HG02970 (cell line): ENCODE results near the gene ROGDI.

Experiments used
- ATAC-seq: cut with Tn5 transposase; IDR thresholded peaks from one replicate; pipeline ENCODE4 v1.9.1; 2021; ENCODE audit warnings: mild to moderate bottlenecking, moderate library complexity, moderate number of reproducible peaks; ENCODE audit not compliant: unreplicated experiment, low FRiP score

ROGDI gene

GRCh38 chr16:4801962-4802658 lies at the start of gene ROGDI:
Gene ROGDI (minus strand): TSS chr16:4802633. CDS start chr16:4802571, 62 bp downstream.
- peak; percentile 41 for ATAC-seq

- ATAC-seq: no peak
These were observed 47.8 kb upstream of the ROGDI start for GRCh38 chr16:4850211-4850610.

GRCh38 chr16:4847774-4848587 lies 45.5 kb upstream of the ROGDI start:
- ATAC-seq: peak; percentile 14

DNA sequence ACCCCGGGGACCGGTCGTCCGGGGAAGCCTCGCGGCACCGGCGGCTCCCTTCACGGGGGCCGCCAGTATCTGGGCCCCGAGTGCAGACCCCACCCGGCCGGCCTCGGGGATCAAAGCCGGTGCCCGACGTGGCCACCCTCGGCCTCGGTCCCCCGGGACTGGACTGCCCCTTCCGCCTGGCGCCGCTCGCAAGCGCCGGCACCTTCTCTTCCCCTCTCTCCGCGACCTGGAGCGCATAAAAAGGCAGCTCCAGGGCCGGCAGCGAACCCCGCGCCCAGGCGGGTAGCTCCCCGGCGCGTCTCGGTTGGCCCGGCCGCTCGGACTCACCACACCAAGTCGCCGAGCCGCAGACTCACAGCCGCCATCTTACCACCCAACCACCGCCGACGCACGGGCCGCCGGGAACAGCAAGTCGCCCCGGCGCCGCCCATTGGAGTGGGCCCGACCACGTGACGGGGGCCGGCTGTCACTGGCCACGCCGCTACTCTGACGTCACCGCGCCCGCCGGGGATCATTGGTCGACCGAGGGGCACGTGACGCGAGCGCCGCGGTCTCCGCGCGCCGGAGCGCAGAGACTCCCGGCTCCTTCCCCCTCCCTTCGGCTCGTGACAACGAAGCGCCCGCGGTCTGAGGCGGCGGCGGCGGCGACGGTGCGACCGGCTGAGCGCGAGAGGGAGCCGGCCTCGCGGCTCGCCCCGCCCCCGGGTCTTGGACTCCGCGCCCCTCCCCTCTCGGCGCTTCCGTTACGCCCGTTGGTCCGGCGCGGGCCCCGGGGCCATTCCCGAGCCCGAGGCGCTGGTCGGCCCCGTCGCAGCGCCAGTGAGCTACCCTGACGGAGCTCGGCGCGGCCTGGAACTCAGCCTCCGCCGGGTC lies 44.7 kb upstream of the ROGDI start, which contains the start of the genes GLYR1 and UBN1:
GLYR1 (minus strand) TSS at position 388 of the 873 bp plus-strand sequence; CDS start at position 365, 23 bp downstream.
UBN1 (plus strand) TSS at position 581 of the 873 bp plus-strand sequence. CDS start 5,437 bp downstream, outside the sequence.
- peak; percentile 89 for ATAC-seq

- peak; percentile 5 for ATAC-seq
These were observed 44.1 kb upstream of the ROGDI start for GRCh38 chr16:4846503-4846900.

- no peak for ATAC-seq
These were observed 38.6 kb upstream of the ROGDI start for GRCh38 chr16:4840984-4841383.

GRCh38 chr16:4839942-4840341 lies 37.5 kb upstream of the ROGDI start:
- ATAC-seq: no peak

- ATAC-seq: no peak
These were observed 35.5 kb upstream of the ROGDI start for GRCh38 chr16:4837733-4838501.

DNA sequence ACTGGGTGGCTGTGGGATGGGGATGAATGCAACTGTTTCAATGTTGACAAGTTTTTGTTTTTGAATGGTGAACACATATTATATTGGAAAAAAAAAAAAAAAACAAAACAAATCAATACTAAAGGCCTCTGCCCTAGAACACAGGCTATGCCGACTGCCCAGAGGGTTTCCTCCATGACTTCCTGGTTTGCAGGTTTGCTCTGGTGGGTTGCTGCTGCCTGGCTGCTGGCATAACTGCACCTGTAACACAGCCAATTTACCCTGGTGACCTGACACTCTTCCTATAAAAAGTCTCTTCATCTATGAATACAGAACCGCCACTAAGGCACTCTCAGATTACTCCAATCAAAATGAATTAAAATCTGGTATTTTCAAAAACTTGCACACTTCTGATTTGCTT lies 34.3 kb upstream of the ROGDI start:
- ATAC-seq: no peak

- ATAC-seq: no peak
These were observed 31.2 kb upstream of the ROGDI start for GRCh38 chr16:4833584-4833983.

- no peak for ATAC-seq
These were observed 30.4 kb upstream of the ROGDI start for GRCh38 chr16:4832698-4833343.

- ATAC-seq: no peak
These were observed 29.2 kb upstream of the ROGDI start for GRCh38 chr16:4831616-4832015.

DNA sequence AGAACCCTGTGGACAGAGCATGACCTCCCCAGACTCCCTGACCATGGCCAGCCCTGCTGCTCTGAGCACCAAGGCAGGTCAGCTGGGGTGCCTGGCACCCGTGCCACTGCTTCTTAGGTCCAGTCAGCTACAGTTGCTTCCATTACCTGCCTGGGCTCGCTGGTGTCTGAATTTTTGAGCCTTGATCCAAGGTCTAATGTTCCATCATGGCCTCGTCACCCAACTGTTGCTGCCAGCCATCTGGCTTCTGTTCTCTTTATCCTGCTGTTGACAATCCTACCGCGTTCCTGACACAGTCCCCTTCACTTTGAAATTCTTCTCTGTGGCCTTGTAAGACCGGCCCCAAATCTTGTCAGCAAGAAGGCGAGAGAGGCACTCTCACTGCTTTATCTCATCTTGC lies 28.0 kb upstream of the ROGDI start:
- no peak for ATAC-seq

GRCh38 chr16:4828567-4829321 lies 26.3 kb upstream of the ROGDI start:
- no peak for ATAC-seq

- ATAC-seq: no peak
These were observed 24.5 kb upstream of the ROGDI start for GRCh38 chr16:4826980-4827379.

GRCh38 chr16:4826526-4826925 lies 24.1 kb upstream of the ROGDI start:
- ATAC-seq: no peak

DNA sequence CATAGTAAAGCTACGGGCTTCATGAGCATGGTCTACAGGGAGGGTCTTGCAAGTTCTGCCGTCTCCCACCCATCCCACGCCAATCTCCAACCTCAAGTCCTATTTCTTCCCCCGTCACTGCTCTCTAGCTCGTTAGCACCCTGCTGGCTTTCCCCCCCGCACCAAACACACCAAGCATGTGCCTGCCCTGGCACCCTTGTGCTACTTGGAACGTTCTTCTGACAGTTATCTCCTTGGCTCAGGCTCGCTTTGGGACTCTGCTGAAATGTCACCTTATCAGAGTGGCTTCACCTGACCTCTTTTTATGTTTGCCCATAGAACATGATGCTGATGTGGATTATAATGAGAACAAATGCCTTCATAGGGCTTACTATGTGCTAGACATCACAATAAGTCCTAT lies 22.8 kb upstream of the ROGDI start:
- no peak for ATAC-seq

DNA sequence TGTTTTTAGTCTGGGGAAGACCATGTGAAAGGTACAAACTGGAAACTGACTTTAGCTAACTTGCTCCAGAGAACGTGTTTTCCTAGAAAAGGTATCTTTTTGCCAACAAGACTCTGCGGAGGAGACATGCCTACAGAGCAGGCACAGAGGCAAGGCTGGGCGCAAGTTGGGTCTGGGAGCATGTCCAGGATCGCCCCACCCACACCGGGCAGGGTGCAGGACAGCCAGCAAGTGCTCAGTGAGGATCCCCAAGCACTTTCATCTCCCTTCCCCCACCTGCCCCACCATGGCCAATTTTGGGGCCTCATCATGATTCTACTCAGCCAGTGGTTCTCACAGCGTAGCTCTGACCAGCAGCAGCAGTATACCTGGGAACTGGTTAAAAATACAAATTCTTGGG lies 18.2 kb upstream of the ROGDI start:
- ATAC-seq: no peak
